CD4-positive, alpha-beta T cell treated with Interleukin-1 beta for 1 hour (primary cell): ENCODE measurements around the gene CLSTN2.

Source experiments
- DNase-seq, 2 donors: peaks; one replicate each; pipeline ENCODE4 v3.0.0-alpha.2; 2020 to 2022

The CLSTN2 gene

GRCh38 chr3:140196970-140197369 is 262.0 kb downstream of the CLSTN2 start:
- DNase-seq: no peak

- no peak for DNase-seq
Observed at GRCh38 chr3:140198242-140198641, 263.3 kb downstream of the CLSTN2 start.

- DNase-seq: no peak
Observed at GRCh38 chr3:140199008-140199407, 264.0 kb downstream of the CLSTN2 start.

GRCh38 chr3:140199743-140200142 is 264.8 kb downstream of the CLSTN2 start:
- DNase-seq: no peak

GRCh38 chr3:140203510-140203909 is 268.5 kb downstream of the CLSTN2 start:
- DNase-seq: no peak

GRCh38 chr3:140204271-140204984 is 269.4 kb downstream of the CLSTN2 start:
- DNase-seq: no peak

- no peak for DNase-seq
Observed at GRCh38 chr3:140205598-140205997, 270.6 kb downstream of the CLSTN2 start.

GRCh38 chr3:140206196-140207040 is 271.4 kb downstream of the CLSTN2 start:
- no peak for DNase-seq

GRCh38 chr3:140207541-140207940 is 272.6 kb downstream of the CLSTN2 start:
- no peak for DNase-seq

GRCh38 chr3:140216249-140216648 is 281.3 kb downstream of the CLSTN2 start:
- DNase-seq: no peak

- no peak for DNase-seq
Observed at GRCh38 chr3:140219291-140219690, 284.3 kb downstream of the CLSTN2 start.

GRCh38 chr3:140219923-140220452 is 285.0 kb downstream of the CLSTN2 start:
- DNase-seq: no peak

- DNase-seq: no peak
Observed at GRCh38 chr3:140223197-140223596, 288.2 kb downstream of the CLSTN2 start.

- no peak for DNase-seq
Observed at GRCh38 chr3:140223631-140224030, 288.6 kb downstream of the CLSTN2 start.

GRCh38 chr3:140224307-140224706 is 289.3 kb downstream of the CLSTN2 start:
- DNase-seq: no peak

GRCh38 chr3:140225996-140226395 is 291.0 kb downstream of the CLSTN2 start:
- DNase-seq: no peak

GRCh38 chr3:140233702-140234101 is 298.7 kb downstream of the CLSTN2 start:
- DNase-seq: no peak

GRCh38 chr3:140234256-140234655 is 299.3 kb downstream of the CLSTN2 start:
- no peak for DNase-seq

GRCh38 chr3:140236836-140237501 is 302.0 kb downstream of the CLSTN2 start:
- DNase-seq: no peak

GRCh38 chr3:140238646-140239314 is 303.8 kb downstream of the CLSTN2 start:
- DNase-seq: no peak

- no peak for DNase-seq
Observed at GRCh38 chr3:140242818-140243276, 307.9 kb downstream of the CLSTN2 start.

GRCh38 chr3:140243575-140243974 is 308.6 kb downstream of the CLSTN2 start:
- DNase-seq: no peak

- DNase-seq: no peak
Observed at GRCh38 chr3:140244893-140245292, 309.9 kb downstream of the CLSTN2 start.
